Measurements from ENCODE around the gene SCN8A. TPM values are rescaled to one million over a fixed set of nuclear protein-coding genes. Genes with fewer than 3 reads are reported as not detected.

The SCN8A gene
- total and polyA plus RNA-seq, 2 donors (not counting 3 experiments of a cell fraction or from before 2014, with no cell fraction given), result 9.4 to 20.4 TPM

DNA sequence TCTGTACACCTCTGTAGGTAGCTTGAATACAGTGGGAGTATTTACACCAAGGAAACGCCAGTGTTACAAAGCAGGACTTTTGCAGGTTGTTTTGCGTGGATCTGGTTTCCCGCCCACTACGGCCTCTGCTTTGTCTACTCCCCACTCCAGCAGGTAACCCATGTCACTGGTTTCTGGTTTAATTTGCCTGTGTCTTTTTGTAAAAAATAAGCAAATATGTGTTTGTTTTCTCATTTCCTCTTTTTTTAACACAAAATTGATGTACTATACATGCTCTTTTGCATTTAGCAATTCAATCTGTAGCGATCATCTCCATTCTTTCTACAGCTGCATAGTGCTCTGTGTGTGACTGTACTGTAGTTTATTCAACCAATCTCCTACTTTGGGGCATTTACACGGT, 43.4 kb upstream of the SCN8A start:
- Histone ChIP-seq H3K4me3 (replicated peaks in 1 of 3; ENCODE audit: insufficient read depth in 1 of 3, low read depth in 1 of 3, low read length in 3 of 3) (no peak overlapping the region), H3K79me2 (ENCODE audit: control insufficient read depth, insufficient read depth, low read length) (no peaks in the 10 kb centered on the region), H3K27ac (ENCODE audit: insufficient read depth, low read depth, low read length) (no peak overlapping the region), H3K27me3 (ENCODE audit: control insufficient read depth in 2 of 2, insufficient read depth in 2 of 2, low read length in 2 of 2) (peaks cover 14 to 27% of the 10 kb centered on the region in 2 experiments), H3K4me1 (ENCODE audit: control insufficient read depth, extremely low read depth, insufficient read depth, low read length) (no peaks in the 10 kb centered on the region), H4K20me1 (replicated peaks; ENCODE audit: control insufficient read depth, extremely low read depth, insufficient read depth, low read length) (no peaks in the 10 kb centered on the region), H3K36me3 (ENCODE audit: control insufficient read depth in 2 of 2, extremely low read depth in 1 of 2, insufficient read depth in 2 of 2, low read length in 2 of 2) (no peaks in the 10 kb centered on the region), H2AFZ (ENCODE audit: low read depth, low read length) (no peak overlapping the region), H3K9me3 (replicated peaks; ENCODE audit: control insufficient read depth, insufficient read depth, low read length) (no peaks in the 10 kb centered on the region), H3K4me2 (ENCODE audit: insufficient read depth, low read length) (no peak overlapping the region), H3K9me1 (replicated peaks; ENCODE audit: control insufficient read depth, extremely low read depth, insufficient read depth, low read length) (no peaks in the 10 kb centered on the region), H3K9ac (replicated peaks; ENCODE audit: extremely low read depth, insufficient read depth, low read length) (no peak overlapping the region)
- TF ChIP-seq, protein P1, sequence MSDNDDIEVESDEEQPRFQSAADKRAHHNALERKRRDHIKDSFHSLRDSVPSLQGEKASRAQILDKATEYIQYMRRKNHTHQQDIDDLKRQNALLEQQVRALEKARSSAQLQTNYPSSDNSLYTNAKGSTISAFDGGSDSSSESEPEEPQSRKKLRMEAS (IDR thresholded peaks at IDR 0.05; ENCODE audit: insufficient read depth, insufficient read length), result no peak
- TF ChIP-seq POLR2A (IDR thresholded peaks at IDR 0.05; ENCODE audit: low read depth, low read length) (no peak), MYC (IDR thresholded peaks at IDR 0.05; ENCODE audit: low read depth, low read length) (no peak), GATA2 (IDR thresholded peaks at IDR 0.05; ENCODE audit: insufficient read depth, insufficient read length, low read depth, low read length) (no peak), FOS (IDR thresholded peaks at IDR 0.05; ENCODE audit: borderline replicate concordance, insufficient read depth, low read length) (no peak), JUN (IDR thresholded peaks at IDR 0.05; ENCODE audit: borderline replicate concordance, insufficient read depth, insufficient read length, low read depth) (no peak), POLR2AphosphoS5 (IDR thresholded peaks at IDR 0.05; ENCODE audit: insufficient read depth, low read depth, low read length) (no peak), CTCF (IDR thresholded peaks at IDR 0.05; ENCODE audit: extremely low read depth in 1 of 2, insufficient read depth in 1 of 2, low read depth in 1 of 2, low read length in 2 of 2) (no peak), EZH2 (IDR thresholded peaks at IDR 0.05; ENCODE audit: borderline replicate concordance, low read depth, low read length, severe bottlenecking) (no peak)
- dilution Hi-C loops (cut with MboI; ENCODE audit: extremely low pct_ligation_motif_present, low sequenced_read_pairs) (no loop called here), intact Hi-C loops (cut with micrococcal nuclease) (no loop called here)
- BruUV-seq (replicated peaks), result no TSS peak
- POLR2A ChIA-PET, result no interaction called here
- no peak for FAIRE-seq
- no peak for DNase-seq (ENCODE audit: low read depth, low spot score)
- CTCF ChIA-PET, result interaction anchor here (1.8 kb wide), 1 partner anchor 16 kb away, joined by 4 read pairs; no protein-coding TSS in a partner anchor

Data from endothelial cell of umbilical vein (primary cell).